ENCODE data around the gene UPK3B.
"Not testable (repeated sequence)": the region's sequence is repeated elsewhere in the genome, so short reads cannot be mapped to it uniquely, and the experiment has no call there.

UPK3B gene

GRCh38 chr7:76495717-76496116 lies 14.6 kb upstream of the UPK3B start:
- DNase-seq, result not testable (repeated sequence)

- DNase-seq, result not testable (repeated sequence)
Measured at GRCh38 chr7:76497918-76498582, 12.3 kb upstream of the UPK3B start.

- not testable (repeated sequence) for DNase-seq
Measured at GRCh38 chr7:76498583-76499200, 11.7 kb upstream of the UPK3B start.

GRCh38 chr7:76499201-76499923 lies 11.0 kb upstream of the UPK3B start:
- DNase-seq, result not testable (repeated sequence)

- DNase-seq, result not testable (repeated sequence)
Measured at GRCh38 chr7:76499924-76500241, 10.5 kb upstream of the UPK3B start.

- DNase-seq, result not testable (repeated sequence)
Measured at GRCh38 chr7:76502224-76502623, 8.1 kb upstream of the UPK3B start.

GRCh38 chr7:76502836-76503235 lies 7.5 kb upstream of the UPK3B start:
- DNase-seq, result not testable (repeated sequence)

GRCh38 chr7:76503244-76503643 lies 7.1 kb upstream of the UPK3B start:
- not testable (repeated sequence) for DNase-seq

GRCh38 chr7:76504351-76505167 lies 5.8 kb upstream of the UPK3B start:
- not testable (repeated sequence) for DNase-seq

- no peak for DNase-seq
Measured at GRCh38 chr7:76505168-76506080, 4.9 kb upstream of the UPK3B start.

- no peak for DNase-seq
Measured at GRCh38 chr7:76506081-76506440, 4.3 kb upstream of the UPK3B start.

GRCh38 chr7:76506643-76507042 lies 3.7 kb upstream of the UPK3B start:
- DNase-seq, result not testable (repeated sequence)

GRCh38 chr7:76507723-76508406 lies 2.5 kb upstream of the UPK3B start:
- no peak for DNase-seq

GRCh38 chr7:76511200-76511910 lies 1.0 kb downstream of the UPK3B start:
- DNase-seq, result not testable (repeated sequence)

GRCh38 chr7:76511911-76512885 lies 1.8 kb downstream of the UPK3B start:
- DNase-seq, result not testable (repeated sequence)

- DNase-seq, result no peak
Measured at GRCh38 chr7:76512941-76513816, 2.8 kb downstream of the UPK3B start.

- DNase-seq, result no peak
Measured at GRCh38 chr7:76513817-76514799, 3.8 kb downstream of the UPK3B start.
